HEK293 (cell line): Measurements from ENCODE around the gene SLC25A19.

Experiments
- CTCF ChIA-PET: fragments of 350-600 bp; formaldehyde crosslinking; extraction: SDS; loops from one replicate; lab custom pipeline; 2021; ENCODE audit warnings: antibody characterized with exemption; lab: Yijun Ruan, JAX
- POLR2A ChIA-PET: fragments of 300-600 bp; formaldehyde crosslinking; extraction: SDS; loops from one replicate; lab custom pipeline; 2020; ENCODE audit warnings: antibody characterized with exemption, inconsistent platforms; lab: Yijun Ruan, JAX
- H3K27ac ChIP-seq: fragments of 200-500 bp; sonication (Bioruptor generic); 2 replicates; pipeline ENCODE4 v1.5.1; 2014; ENCODE audit warnings: low read depth, low read length, control low read depth, inconsistent platforms; ENCODE audit errors: extremely low read depth
- H3K36me3 ChIP-seq, 2 experiments: fragments of 200-500 bp in 1 of 2; sonication (Bioruptor generic) in 1 of 2; 1 replicate in 1 of 2; 2 replicates in 1 of 2; pipeline ENCODE4 v1.5.1; 2014 to 2017; ENCODE audit warnings: inconsistent platforms in 2 of 2, low read length in 2 of 2; ENCODE audit not compliant: control insufficient read depth in 2 of 2, insufficient read depth in 1 of 2
- H3K4me1 ChIP-seq: fragments of 200-500 bp; sonication (Bioruptor generic); 2 replicates; pipeline ENCODE4 v1.5.1; 2014; ENCODE audit warnings: mild to moderate bottlenecking, low read length, inconsistent platforms; ENCODE audit not compliant: control insufficient read depth, insufficient read depth
- H3K4me3 ChIP-seq: 2 replicates; pipeline ENCODE4 v1.5.1; 2011; ENCODE audit warnings: low read depth, mild to moderate bottlenecking, control low read depth, low read length, moderate library complexity
- H3K9me3 ChIP-seq: fragments of 200-500 bp; sonication (Bioruptor generic); 2 replicates; pipeline ENCODE4 v1.5.1; 2014; ENCODE audit warnings: low read depth, low read length, inconsistent platforms; ENCODE audit not compliant: control insufficient read depth, insufficient read depth
- CTCF ChIP-seq: fragments of 450-650 bp; formaldehyde crosslinking; IDR thresholded peaks from 2 replicates; pipeline ENCODE4 v1.5.1; 2016; ENCODE audit warnings: missing biosample characterization, missing genetic modification characterization
- GLIS1 ChIP-seq: fragments of 450-650 bp; formaldehyde crosslinking; IDR thresholded peaks from 2 replicates; pipeline ENCODE4 v1.5.1; 2016; ENCODE audit warnings: missing biosample characterization, missing genetic modification characterization
- HOXC10 ChIP-seq: sonication (generic); formaldehyde crosslinking; IDR thresholded peaks from 2 replicates; pipeline ENCODE4 v1.8.1; 2023; ENCODE audit warnings: mild to moderate bottlenecking, missing genetic modification reagents
- REST ChIP-seq: fragments of 450-650 bp; formaldehyde crosslinking; IDR thresholded peaks from 2 replicates; pipeline ENCODE4 v1.5.1; 2016; ENCODE audit warnings: missing biosample characterization, missing genetic modification characterization
- ZBTB17 ChIP-seq: fragments of 450-650 bp; formaldehyde crosslinking; IDR thresholded peaks from 2 replicates; pipeline ENCODE4 v1.5.1; 2016; ENCODE audit warnings: missing biosample characterization, missing genetic modification characterization
- ZBTB20 ChIP-seq: fragments of 450-650 bp; formaldehyde crosslinking; IDR thresholded peaks from 2 replicates; pipeline ENCODE4 v1.5.1; 2016; ENCODE audit warnings: missing biosample characterization, missing genetic modification characterization
- ZFHX2 ChIP-seq: fragments of 450-650 bp; formaldehyde crosslinking; conservative IDR thresholded peaks from 2 replicates; pipeline ENCODE4 v1.5.1; 2016; ENCODE audit warnings: missing biosample characterization, missing genetic modification characterization
- ZFP37 ChIP-seq: fragments of 450-650 bp; formaldehyde crosslinking; IDR thresholded peaks from 2 replicates; pipeline ENCODE4 v1.5.1; 2016; ENCODE audit warnings: missing biosample characterization, missing genetic modification characterization
- ZNF23 ChIP-seq: fragments of 450-650 bp; formaldehyde crosslinking; IDR thresholded peaks from 2 replicates; pipeline ENCODE4 v1.5.1; 2016; ENCODE audit warnings: missing biosample characterization, missing genetic modification characterization, borderline replicate concordance
- ZNF26 ChIP-seq: fragments of 450-650 bp; formaldehyde crosslinking; IDR thresholded peaks from 2 replicates; pipeline ENCODE4 v1.5.1; 2016; ENCODE audit warnings: missing biosample characterization, missing genetic modification characterization
- ZNF274 ChIP-seq, 2 experiments: fragments of 200-500 bp in 1 of 2; fragments of 450-650 bp in 1 of 2; sonication (Bioruptor generic) in 1 of 2; formaldehyde crosslinking in 1 of 2; IDR thresholded peaks; 2 replicates each; pipeline versions ENCODE4 v1.5.1 to v1.6.1; 2014 to 2016; ENCODE audit warnings: borderline replicate concordance in 1 of 2, inconsistent platforms in 1 of 2, low read length in 1 of 2, missing biosample characterization in 1 of 2, missing genetic modification characterization in 1 of 2
- ZNF394 ChIP-seq: fragments of 450-650 bp; formaldehyde crosslinking; IDR thresholded peaks from 2 replicates; pipeline ENCODE4 v1.5.1; 2016; ENCODE audit warnings: missing biosample characterization, missing genetic modification characterization, mild to moderate bottlenecking, moderate library complexity, borderline replicate concordance
- ZNF423 ChIP-seq: fragments of 450-650 bp; formaldehyde crosslinking; IDR thresholded peaks from 2 replicates; pipeline ENCODE4 v1.5.1; 2016; ENCODE audit warnings: missing biosample characterization, missing genetic modification characterization
- ZNF555 ChIP-seq: fragments of 450-650 bp; formaldehyde crosslinking; conservative IDR thresholded peaks from 2 replicates; pipeline ENCODE4 v1.5.1; 2017; ENCODE audit warnings: missing biosample characterization, mild to moderate bottlenecking, missing genetic modification characterization, inconsistent platforms
- ZNF600 ChIP-seq: fragments of 450-650 bp; formaldehyde crosslinking; IDR thresholded peaks from 2 replicates; pipeline ENCODE4 v1.5.1; 2016; ENCODE audit warnings: missing biosample characterization, missing genetic modification characterization
- ZNF654 ChIP-seq: fragments of 450-650 bp; formaldehyde crosslinking; IDR thresholded peaks from 2 replicates; pipeline ENCODE4 v1.5.1; 2016; ENCODE audit warnings: low read depth, missing biosample characterization, missing genetic modification characterization
- ZNF785 ChIP-seq: fragments of 450-650 bp; formaldehyde crosslinking; IDR thresholded peaks from 2 replicates; pipeline ENCODE4 v1.5.1; 2016; ENCODE audit warnings: missing biosample characterization, missing genetic modification characterization
- TF ChIP-seq, protein P1 (sequence below): fragments of 450-650 bp; formaldehyde crosslinking; IDR thresholded peaks from 2 replicates; pipeline ENCODE4 v1.5.1; 2016; ENCODE audit warnings: missing biosample characterization, missing genetic modification characterization

The SLC25A19 gene

GRCh38 chr17:75267411-75268232 lies 21.6 kb downstream of the SLC25A19 start (continued):
- TF ChIP-seq ZNF26 = no peak
- no peak for TF ChIP-seq ZNF274 (IDR thresholded peaks at IDR 0.05; ENCODE audit: low read length)
- TF ChIP-seq ZNF274 (tag by site-specific recombination; IDR thresholded peaks at IDR 0.05; ENCODE audit: borderline replicate concordance) = no peak
- 0 out of 2 replicates have a peak, but pooled peaks have one; percentile 14 for TF ChIP-seq ZNF423
- no peak for TF ChIP-seq ZNF23
- TF ChIP-seq, protein P1, sequence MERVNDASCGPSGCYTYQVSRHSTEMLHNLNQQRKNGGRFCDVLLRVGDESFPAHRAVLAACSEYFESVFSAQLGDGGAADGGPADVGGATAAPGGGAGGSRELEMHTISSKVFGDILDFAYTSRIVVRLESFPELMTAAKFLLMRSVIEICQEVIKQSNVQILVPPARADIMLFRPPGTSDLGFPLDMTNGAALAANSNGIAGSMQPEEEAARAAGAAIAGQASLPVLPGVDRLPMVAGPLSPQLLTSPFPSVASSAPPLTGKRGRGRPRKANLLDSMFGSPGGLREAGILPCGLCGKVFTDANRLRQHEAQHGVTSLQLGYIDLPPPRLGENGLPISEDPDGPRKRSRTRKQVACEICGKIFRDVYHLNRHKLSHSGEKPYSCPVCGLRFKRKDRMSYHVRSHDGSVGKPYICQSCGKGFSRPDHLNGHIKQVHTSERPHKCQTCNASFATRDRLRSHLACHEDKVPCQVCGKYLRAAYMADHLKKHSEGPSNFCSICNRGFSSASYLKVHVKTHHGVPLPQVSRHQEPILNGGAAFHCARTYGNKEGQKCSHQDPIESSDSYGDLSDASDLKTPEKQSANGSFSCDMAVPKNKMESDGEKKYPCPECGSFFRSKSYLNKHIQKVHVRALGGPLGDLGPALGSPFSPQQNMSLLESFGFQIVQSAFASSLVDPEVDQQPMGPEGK (tag by site-specific recombination) = peak; percentile 40; the same call in 1 of the 2 replicates
- no peak for TF ChIP-seq ZNF555 (tag by site-specific recombination)
- peak; percentile 85 for TF ChIP-seq ZNF394
- no peak for TF ChIP-seq REST
- peak; percentile 44; the same call in 1 of the 2 replicates for TF ChIP-seq ZBTB17 (tag by site-specific recombination)
- no peak for TF ChIP-seq ZNF785
- peak; percentile 6; the same call in 1 of the 2 replicates for TF ChIP-seq ZNF654
- TF ChIP-seq ZFP37 (tag by site-specific recombination) = no peak
- peak; percentile 93 for TF ChIP-seq ZBTB20 (tag by site-specific recombination)
- TF ChIP-seq CTCF = peak; percentile 75
- TF ChIP-seq ZNF600 (tag by site-specific recombination) = peak; percentile 90
- peak; percentile 79 for TF ChIP-seq GLIS1
- TF ChIP-seq, all 188 proteins: peak for 20

DNA sequence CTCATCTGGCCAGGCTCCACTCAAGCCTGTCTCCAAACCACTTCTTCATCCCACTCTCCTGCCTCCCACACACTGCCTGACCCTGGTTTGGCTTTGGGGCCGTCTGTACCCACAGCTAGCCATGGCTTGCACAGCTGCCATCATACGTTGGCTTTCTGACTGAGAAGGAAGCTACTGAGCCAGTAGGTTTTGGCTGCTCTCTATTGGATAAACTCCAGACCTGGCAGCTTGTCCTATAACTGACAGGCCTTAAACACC lies 22.2 kb downstream of the SLC25A19 start:
- no peaks in the 10 kb centered on the region for H3K9me3 ChIP-seq
- TF ChIP-seq HOXC10 (CRISPR knock-in tag) (no peak), ZFHX2 (peak; percentile 33; the same call in 1 of the 2 replicates)
- H3K4me3 ChIP-seq = no peak overlapping the region
- peaks cover 29 to 52% of the 10 kb centered on the region in 2 experiments for H3K36me3 ChIP-seq
- peaks cover 9% of the 10 kb centered on the region; the same call in 1 of the 2 replicates for H3K4me1 ChIP-seq
- 0 out of 2 replicates have a peak overlapping the region, but pooled peaks have one; percentile 21 for H3K27ac ChIP-seq
- ChIA-PET CTCF (interaction anchor here (1.0 to 2.0 kb wide), 2 partner anchors 27 to 143 kb away, joined by 4 to 8 read pairs; no protein-coding TSS in a partner anchor), POLR2A (interaction anchor here (1.0 to 5.2 kb wide), 4 partner anchors 17 to 139 kb away, joined by 3 to 26 read pairs (median 6); partner anchors contain the start of gene GRB2)
